ENCODE measurements around the gene TEC. TPM values are rescaled to one million over a fixed set of nuclear protein-coding genes. Genes with fewer than 3 reads are reported as not detected.
A peak's percentile ranks its signal among the peaks of the same experiment; 100 is the strongest.

Gene TEC
- total and polyA plus RNA-seq, 9 of the 15 experiments (the other 6 are each of a cell fraction or from before 2014, with no cell fraction given), result 5.3 to 14.7 (median 8.8) TPM

DNA sequence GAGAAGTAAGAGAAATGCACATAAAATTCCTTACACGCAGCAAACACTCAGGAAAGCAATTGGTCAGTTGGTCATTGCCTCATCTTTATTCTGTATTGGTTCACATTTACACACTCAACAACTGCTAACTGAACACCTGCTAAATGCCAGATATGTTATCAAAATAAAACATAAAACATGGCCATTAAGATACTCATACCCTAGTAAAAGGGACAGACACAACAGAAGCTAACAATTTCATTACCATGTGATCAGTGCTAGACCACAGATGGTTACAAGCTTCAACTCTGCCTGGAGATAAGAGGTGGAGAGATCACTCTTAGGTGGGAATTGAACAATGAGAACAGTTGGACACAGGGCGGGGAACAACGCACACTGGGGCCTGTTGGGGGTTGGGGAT is 26.2 kb downstream of the TEC start (continued):
- TF ChIP-seq NCOA4 (IDR thresholded peaks at IDR 0.05; ENCODE audit: partially characterized antibody) (no peak), FOSL1 (tag; conservative IDR thresholded peaks at IDR 0.05) (0 out of 2 replicates have a peak, but pooled peaks have one; percentile 36), ZNF75A (CRISPR knock-in tag; IDR thresholded peaks at IDR 0.05) (no peak), ZNF174 (CRISPR knock-in tag; IDR thresholded peaks at IDR 0.05) (no peak), TARDBP (IDR thresholded peaks at IDR 0.05) (no peak), STAT5A (IDR thresholded peaks at IDR 0.05; ENCODE audit: borderline replicate concordance, low read length) (peak; percentile 82), KDM2B (CRISPR knock-in tag; IDR thresholded peaks at IDR 0.05) (no peak), RFX7 (CRISPR knock-in tag; IDR thresholded peaks at IDR 0.05) (no peak), ZNF395 (CRISPR knock-in tag; IDR thresholded peaks at IDR 0.05) (no peak), ZNF239 (CRISPR knock-in tag; IDR thresholded peaks at IDR 0.05) (no peak), PHB (CRISPR knock-in tag; IDR thresholded peaks at IDR 0.05) (no peak), SMARCC2 (IDR thresholded peaks at IDR 0.05; ENCODE audit: low read depth) (peak; percentile 40; the same call in 1 of the 2 replicates), ZNF644 (tag; IDR thresholded peaks at IDR 0.05; ENCODE audit: low read depth) (no peak), ZNF224 (CRISPR knock-in tag; IDR thresholded peaks at IDR 0.05) (no peak), ZNF280A (IDR thresholded peaks at IDR 0.05; ENCODE audit: low read depth, partially characterized antibody) (no peak), ETS2 (tag; IDR thresholded peaks at IDR 0.05; ENCODE audit: borderline replicate concordance, poor library complexity, severe bottlenecking) (no peak), ZNF444 (CRISPR knock-in tag; IDR thresholded peaks at IDR 0.05) (no peak), RBM39 (optimal IDR thresholded peaks at IDR 0.05; ENCODE audit: low read depth, low read length) (no peak), GTF2F1 (IDR thresholded peaks at IDR 0.05; ENCODE audit: low read depth, low read length) (no peak), CREBBP (IDR thresholded peaks at IDR 0.05; ENCODE audit: low read depth, low read length) (no peak), PKNOX1 (IDR thresholded peaks at IDR 0.05) (peak; percentile 14; the same call in 1 of the 2 replicates), XRCC4 (IDR thresholded peaks at IDR 0.05; ENCODE audit: extremely low read depth, insufficient read depth, insufficient read length) (no peak), RNF2 (IDR thresholded peaks at IDR 0.05) (peak; percentile 47; the same call in 1 of the 2 replicates), HDGF (IDR thresholded peaks at IDR 0.05) (no peak), TAL1 (IDR thresholded peaks at IDR 0.05) (peak; percentile 94), ELK1 (CRISPR knock-in tag; IDR thresholded peaks at IDR 0.05) (no peak), RBM22 (IDR thresholded peaks at IDR 0.05; ENCODE audit: low read depth, low read length, poor library complexity, severe bottlenecking) (no peak)

Data from K562 (cell line).